H9 (cell line): Measurements from ENCODE around the gene SHMT2. TPM values are rescaled to one million over a fixed set of nuclear protein-coding genes. Genes with fewer than 3 reads are reported as not detected.

ENCODE experiments used
- DNase-seq: peaks from one replicate; pipeline ENCODE4 v3.0.0-alpha.2; 2017
- H2AFZ ChIP-seq: one replicate; pipeline ENCODE4 v1.6.1; 2013; ENCODE audit warnings: mild to moderate bottlenecking, low read length, control low read depth, moderate library complexity
- H2AK5ac ChIP-seq: 2 replicates; pipeline ENCODE4 v1.6.1; 2013; ENCODE audit warnings: low read length, control low read depth, mixed read lengths; ENCODE audit not compliant: insufficient read length
- H2BK120ac ChIP-seq: one replicate; pipeline ENCODE4 v1.6.1; 2013; ENCODE audit warnings: low read depth, mild to moderate bottlenecking, low read length, control low read depth, inconsistent platforms; ENCODE audit not compliant: poor library complexity, severe bottlenecking
- H2BK12ac ChIP-seq: 2 replicates; pipeline ENCODE4 v1.6.1; 2013; ENCODE audit warnings: low read length, control low read depth, mixed read lengths, low read depth; ENCODE audit not compliant: insufficient read length
- H2BK15ac ChIP-seq: 2 replicates; pipeline ENCODE4 v1.6.1; 2013; ENCODE audit warnings: low read depth, low read length, control low read depth
- H2BK20ac ChIP-seq: one replicate; pipeline ENCODE4 v1.6.1; 2013; ENCODE audit warnings: low read depth, mild to moderate bottlenecking, low read length, control low read depth, inconsistent platforms; ENCODE audit not compliant: poor library complexity, severe bottlenecking
- H2BK5ac ChIP-seq: 2 replicates; pipeline ENCODE4 v1.6.1; 2013; ENCODE audit warnings: low read length, control low read depth, mixed read lengths; ENCODE audit not compliant: insufficient read length
- H3K14ac ChIP-seq: 2 replicates; pipeline ENCODE4 v1.6.1; 2013; ENCODE audit warnings: low read length, control low read depth; ENCODE audit not compliant: insufficient read depth
- H3K18ac ChIP-seq: 2 replicates; pipeline ENCODE4 v1.6.1; 2013; ENCODE audit warnings: low read depth, mild to moderate bottlenecking, mixed read lengths, low read length, control low read depth; ENCODE audit not compliant: insufficient read length
- H3K23ac ChIP-seq: 2 replicates; pipeline ENCODE4 v1.6.1; 2013; ENCODE audit warnings: low read length, control low read depth, mixed read lengths, low read depth; ENCODE audit not compliant: insufficient read length
- H3K23me2 ChIP-seq: 2 replicates; pipeline ENCODE4 v1.6.1; 2013; ENCODE audit warnings: low read depth, mild to moderate bottlenecking, mixed read lengths, low read length, control low read depth; ENCODE audit not compliant: insufficient read length, poor library complexity, severe bottlenecking
- H3K27ac ChIP-seq: 2 replicates; pipeline ENCODE4 v1.5.1; 2013; ENCODE audit warnings: low read length, control low read depth, mixed read lengths, low read depth; ENCODE audit not compliant: insufficient read length
- H3K27me3 ChIP-seq: 2 replicates; pipeline ENCODE4 v1.6.1; 2013; ENCODE audit warnings: low read length, control low read depth, inconsistent platforms; ENCODE audit not compliant: insufficient read depth
- H3K4ac ChIP-seq: 2 replicates; pipeline ENCODE4 v1.6.1; 2013; ENCODE audit warnings: low read depth, mild to moderate bottlenecking, control low read depth, inconsistent platforms, low read length, moderate library complexity
- H3K4me1 ChIP-seq: 2 replicates; pipeline ENCODE4 v1.6.1; 2013; ENCODE audit warnings: low read length, control low read depth, inconsistent platforms; ENCODE audit not compliant: insufficient read depth
- H3K4me2 ChIP-seq: 2 replicates; pipeline ENCODE4 v1.6.1; 2013; ENCODE audit warnings: low read length, control low read depth, mixed read lengths; ENCODE audit not compliant: insufficient read length, insufficient read depth
- H3K56ac ChIP-seq: 2 replicates; pipeline ENCODE4 v1.6.1; 2013; ENCODE audit warnings: low read depth, mild to moderate bottlenecking, mixed read lengths, low read length, control low read depth; ENCODE audit not compliant: insufficient read length
- H3K79me1 ChIP-seq: 2 replicates; pipeline ENCODE4 v1.6.1; 2013; ENCODE audit warnings: low read depth, mild to moderate bottlenecking, moderate library complexity, low read length, control low read depth, inconsistent platforms; ENCODE audit not compliant: insufficient read depth, poor library complexity, severe bottlenecking
- H3K79me2 ChIP-seq: 2 replicates; pipeline ENCODE4 v1.6.1; 2013; ENCODE audit warnings: low read length, control low read depth, inconsistent platforms; ENCODE audit not compliant: insufficient read depth
- H3K9ac ChIP-seq: 2 replicates; pipeline ENCODE4 v1.6.1; 2013; ENCODE audit warnings: low read length, control low read depth, mixed read lengths; ENCODE audit not compliant: insufficient read length; ENCODE audit errors: extremely low read depth
- H3K9me3 ChIP-seq: one replicate; pipeline ENCODE4 v1.6.1; 2013; ENCODE audit warnings: low read depth, low read length, inconsistent platforms; ENCODE audit not compliant: control insufficient read depth
- H3T11ph ChIP-seq: one replicate; pipeline ENCODE4 v1.6.1; 2013; ENCODE audit warnings: mild to moderate bottlenecking, low read length, control low read depth, inconsistent platforms
- H4K20me1 ChIP-seq: one replicate; pipeline ENCODE4 v1.6.1; 2013; ENCODE audit not compliant: control insufficient read depth, insufficient read length, insufficient read depth
- H4K5ac ChIP-seq: 2 replicates; pipeline ENCODE4 v1.6.1; 2013; ENCODE audit warnings: low read depth, mild to moderate bottlenecking, mixed read lengths, low read length, control low read depth; ENCODE audit not compliant: insufficient read length
- H4K8ac ChIP-seq: replicated peaks from 2 replicates; pipeline ENCODE4 v1.6.1; 2013; ENCODE audit warnings: low read length, control low read depth, mixed read lengths, low read depth; ENCODE audit not compliant: insufficient read length
- H4K91ac ChIP-seq: 2 replicates; pipeline ENCODE4 v1.6.1; 2013; ENCODE audit warnings: low read depth, mild to moderate bottlenecking, moderate library complexity, mixed read lengths, low read length, control low read depth; ENCODE audit not compliant: insufficient read length
- H3K27ac Mint-ChIP-seq, 3 experiments: 2 replicates in 2 of 3; 3 replicates in 1 of 3; pipeline ENCODE4 v1.8.0; 2020 to 2021; ENCODE audit warnings: mixed read lengths in 3 of 3, mild to moderate bottlenecking in 1 of 3, moderate library complexity in 1 of 3
- H3K27me3 Mint-ChIP-seq: 2 replicates; pipeline ENCODE4 v1.8.0; 2021; ENCODE audit warnings: low read depth, mild to moderate bottlenecking, moderate library complexity, mixed read lengths
- H3K36me3 Mint-ChIP-seq, 3 experiments: 2 replicates in 2 of 3; 3 replicates in 1 of 3; pipeline ENCODE4 v1.8.0; 2020 to 2021; ENCODE audit warnings: low read depth in 3 of 3, mixed read lengths in 3 of 3; ENCODE audit not compliant: insufficient read depth in 1 of 3
- H3K4me1 Mint-ChIP-seq, 2 experiments: 2 replicates each; pipeline ENCODE4 v1.8.0; 2020; ENCODE audit warnings: mixed read lengths in 2 of 2
- H3K4me3 Mint-ChIP-seq, 2 experiments: 2 replicates in 1 of 2; 3 replicates in 1 of 2; pipeline ENCODE4 v1.8.0; 2020 to 2021; ENCODE audit warnings: mild to moderate bottlenecking in 2 of 2, mixed read lengths in 2 of 2, moderate library complexity in 1 of 2
- H3K9me3 Mint-ChIP-seq, 2 experiments: 2 replicates in 1 of 2; 3 replicates in 1 of 2; pipeline ENCODE4 v1.8.0; 2020; ENCODE audit warnings: mild to moderate bottlenecking in 2 of 2, mixed read lengths in 2 of 2, moderate library complexity in 1 of 2
- CTCF ChIP-seq: fragments of 200-600 bp; sonication (generic); conservative IDR thresholded peaks from 3 replicates; pipeline ENCODE4 v1.8.0; 2021; ENCODE audit warnings: antibody characterized with exemption, mild to moderate bottlenecking
- WGBS: extraction: QIAGEN DNeasy Blood & Tissue Kit; methylation state at CpG from one replicate; pipeline ENCODE4 v1.1.7; 2013; ENCODE audit warnings: missing lambda C conversion rate, low lambda C conversion rate, mixed read lengths; ENCODE audit not compliant: insufficient read length; ENCODE audit errors: extremely low coverage; 5-methylcytosine and 5-hydroxymethylcytosine counted together
- total RNA-seq: library from RNA; stranded (reverse); gene quantifications from 2 replicates; pipeline ENCODE4 v1.2.1, GENCODE V29; 2021

SHMT2 gene
- total RNA-seq, 1 experiment from 2014 or later = 260 TPM

- H3K9me3 Mint-ChIP-seq = no peaks in the 10 kb centered on the region; a peak in 1 of 5 replicates
- Histone ChIP-seq H2AK5ac (no peak overlapping the region), H3K4me1 (no peaks in the 10 kb centered on the region), H3K23me2 (no peaks in the 10 kb centered on the region), H3K23ac (no peak overlapping the region), H3K27ac (no peak overlapping the region), H3K56ac (no peak overlapping the region), H3K14ac (no peak overlapping the region), H4K91ac (no peak overlapping the region), H2BK5ac (no peak overlapping the region), H3K18ac (no peak overlapping the region), H3K9me3 (no peaks in the 10 kb centered on the region), H2BK12ac (no peak overlapping the region), H4K5ac (no peak overlapping the region), H4K8ac (no peak overlapping the region), H3K9ac (no peak overlapping the region), H3K4ac (no peak overlapping the region), H3K27me3 (no peaks in the 10 kb centered on the region), H3K4me2 (no peak overlapping the region), H2BK20ac (no peak overlapping the region), H2AFZ (no peak overlapping the region), H2BK15ac (no peak overlapping the region), H3K79me2 (no peaks in the 10 kb centered on the region), H4K20me1 (no peaks in the 10 kb centered on the region), H2BK120ac (no peak overlapping the region), H3K79me1 (no peaks in the 10 kb centered on the region), H3T11ph (no peak overlapping the region)
- H3K36me3 Mint-ChIP-seq = peaks cover 58 to 96% (median 94%) of the 10 kb centered on the region in 3 experiments
- no peak overlapping the region for H3K4me3 Mint-ChIP-seq
- H3K27ac Mint-ChIP-seq = no peak overlapping the region
- no peak for TF ChIP-seq CTCF
- H3K27me3 Mint-ChIP-seq = no peaks in the 10 kb centered on the region; the same call in 1 of the 2 replicates
- WGBS = no CpG with 5 or more reads among the region's 6 CpGs
- DNase-seq = no peak
- H3K4me1 Mint-ChIP-seq = no peaks in the 10 kb centered on the region
Observed at GRCh38 chr12:57190037-57190436, 39.5 kb upstream of the SHMT2 start.
